GM23248 (cell line): Measurements from ENCODE around the gene GALNT2. TPM values are rescaled to one million over a fixed set of nuclear protein-coding genes. Genes with fewer than 3 reads are reported as not detected.

ENCODE experiments used
- DNase-seq: peaks from one replicate; pipeline ENCODE4 v3.0.0-alpha.2; 2015
- H2AFZ ChIP-seq: fragments of 200-600 bp; sonication (generic); 2 replicates; pipeline ENCODE4 v1.6.1; 2016; ENCODE audit warnings: antibody characterized with exemption
- H3F3A ChIP-seq: fragments of 200-600 bp; sonication (generic); 2 replicates; pipeline ENCODE4 v1.6.1; 2016; ENCODE audit warnings: mild to moderate bottlenecking, antibody characterized with exemption, mixed run types; ENCODE audit not compliant: insufficient read depth
- H3K27ac ChIP-seq: fragments of 200-600 bp; sonication (generic); 2 replicates; pipeline ENCODE4 v1.5.1; 2016; ENCODE audit warnings: mild to moderate bottlenecking
- H3K27me3 ChIP-seq: fragments of 200-600 bp; sonication (generic); replicated peaks from 2 replicates; pipeline ENCODE4 v1.6.1; 2016; ENCODE audit warnings: mild to moderate bottlenecking; ENCODE audit not compliant: insufficient read depth
- H3K36me3 ChIP-seq: fragments of 200-600 bp; sonication (generic); 2 replicates; pipeline ENCODE4 v1.6.1; 2016; ENCODE audit warnings: low read depth, mild to moderate bottlenecking
- H3K4me1 ChIP-seq: fragments of 200-600 bp; sonication (generic); 2 replicates; pipeline ENCODE4 v1.6.1; 2016; ENCODE audit warnings: mild to moderate bottlenecking; ENCODE audit not compliant: insufficient read depth
- H3K4me2 ChIP-seq: fragments of 200-600 bp; sonication (generic); one replicate; pipeline ENCODE4 v1.6.1; 2016; ENCODE audit warnings: mild to moderate bottlenecking; ENCODE audit not compliant: unreplicated experiment
- H3K4me3 ChIP-seq: fragments of 200-600 bp; sonication (generic); 2 replicates; pipeline ENCODE4 v1.5.1; 2016; ENCODE audit warnings: mild to moderate bottlenecking
- H3K79me2 ChIP-seq: fragments of 200-600 bp; sonication (generic); 2 replicates; pipeline ENCODE4 v1.6.1; 2016; ENCODE audit warnings: mild to moderate bottlenecking; ENCODE audit not compliant: insufficient read depth
- H3K9ac ChIP-seq: fragments of 200-600 bp; sonication (generic); 2 replicates; pipeline ENCODE4 v1.6.1; 2016; ENCODE audit warnings: mild to moderate bottlenecking
- H3K9me2 ChIP-seq: fragments of 200-600 bp; sonication (generic); 2 replicates; pipeline ENCODE4 v1.6.1; 2016; ENCODE audit warnings: mixed run types, mild to moderate bottlenecking, moderate library complexity; ENCODE audit not compliant: insufficient read depth
- H3K9me3 ChIP-seq: fragments of 200-600 bp; sonication (generic); one replicate; pipeline ENCODE4 v1.6.1; 2017; ENCODE audit warnings: low read depth
- H4K20me1 ChIP-seq: fragments of 200-600 bp; sonication (generic); 2 replicates; pipeline ENCODE4 v1.6.0; 2016; ENCODE audit not compliant: insufficient read depth
- EZH2 ChIP-seq: fragments of 200-600 bp; sonication (generic); IDR thresholded peaks from 2 replicates; pipeline ENCODE4 v1.6.1; 2018; ENCODE audit warnings: antibody characterized with exemption, mild to moderate bottlenecking; ENCODE audit not compliant: insufficient read depth, poor library complexity, severe bottlenecking
- EZH2phosphoT487 ChIP-seq: fragments of 200-600 bp; sonication (generic); IDR thresholded peaks from 2 replicates; pipeline ENCODE4 v1.6.1; 2018; ENCODE audit warnings: antibody characterized with exemption, moderate library complexity, mild to moderate bottlenecking, low read depth; ENCODE audit not compliant: insufficient read depth
- WGBS, 2 experiments: methylation state at CpG; one replicate each; pipeline ENCODE4 v1.1.6; 2015 to 2017; ENCODE audit warnings: low lambda C conversion rate in 2 of 2, low coverage in 1 of 2; ENCODE audit errors: missing lambda C conversion rate in 2 of 2; 5-methylcytosine and 5-hydroxymethylcytosine counted together
- in situ Hi-C: fragments of 300-500 bp; cut with MboI; formaldehyde crosslinking; loops from 2 replicates; pipeline ENCODE4 v1.15.0; 2020
- polyA plus RNA-seq: library from polyadenylated mRNA; unstranded; fragments of >200 nt; fragmentation: Nextera tagmentation; extraction: Ambion mirVana; gene quantifications from 2 replicates; pipeline ENCODE4 v1.2.1, GENCODE V29; 2016
- total RNA-seq: library from RNA; depleted of rRNA; stranded (reverse); fragments of >200 nt; shearing (Covaris generic); gene quantifications from 2 replicates; pipeline ENCODE4 v1.2.3, GENCODE V29; 2014

GALNT2 gene
- total and polyA plus RNA-seq, 2 experiments from 2014 or later = 111 to 124 TPM

DNA sequence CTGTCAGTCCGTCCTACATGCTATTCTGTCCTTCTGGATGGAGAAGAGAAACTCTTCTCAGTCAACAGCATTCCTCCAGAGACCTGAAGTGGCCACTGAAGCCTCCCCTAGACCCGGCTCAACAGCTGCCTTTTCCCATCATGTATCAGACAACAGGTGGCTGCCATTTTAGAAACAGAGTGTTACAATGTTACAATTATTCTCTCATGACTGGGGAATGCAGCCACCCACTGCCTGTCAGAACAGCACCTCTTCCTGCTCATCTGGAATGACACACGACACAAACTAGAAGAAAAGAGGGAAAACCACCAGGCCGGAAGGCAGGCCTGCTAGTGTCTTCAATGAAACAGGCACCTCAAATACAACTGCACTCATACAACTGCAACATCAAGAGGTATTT lies 253.8 kb downstream of the GALNT2 start:
- in situ Hi-C loops = loop anchor here (25.0 kb wide), 1 partner anchor 659 kb away; no protein-coding TSS in a partner anchor
- Histone ChIP-seq H3K27me3 (no peaks in the 10 kb centered on the region), H3K27ac (no peak overlapping the region), H3K9me3 (no peaks in the 10 kb centered on the region), H3K4me2 (no peak overlapping the region), H2AFZ (no peak overlapping the region), H3K9ac (no peak overlapping the region), H3F3A (no peaks in the 10 kb centered on the region), H3K9me2 (no peaks in the 10 kb centered on the region), H3K4me1 (no peaks in the 10 kb centered on the region), H3K36me3 (no peaks in the 10 kb centered on the region), H4K20me1 (no peaks in the 10 kb centered on the region), H3K4me3 (no peak overlapping the region), H3K79me2 (no peaks in the 10 kb centered on the region)
- WGBS, 2 experiments = 48 to 55% methylated on average over 4 of the region's 4 CpGs
- no peak for DNase-seq
- no peak for TF ChIP-seq EZH2phosphoT487
- no peak for TF ChIP-seq EZH2

DNA sequence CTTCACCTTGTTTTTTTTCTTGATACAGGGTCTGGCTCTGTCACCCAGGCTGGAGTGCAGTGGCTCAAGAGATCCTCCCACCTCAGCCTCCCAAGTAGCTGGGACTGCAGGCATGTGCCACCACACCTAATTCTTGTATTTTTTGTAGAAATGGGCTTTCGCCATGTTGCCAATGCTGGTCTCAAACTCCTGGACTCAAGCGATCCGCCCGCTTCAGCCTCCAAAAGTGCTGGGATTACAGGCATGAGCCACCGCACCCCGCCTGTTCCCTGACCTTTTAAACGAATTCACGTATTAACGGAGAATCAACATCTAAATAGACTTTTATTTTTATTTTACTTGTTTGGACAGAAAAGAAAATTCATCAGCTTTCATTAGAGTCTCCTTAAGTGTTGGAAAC lies 254.3 kb downstream of the GALNT2 start:
- Histone ChIP-seq H3K4me2 (no peak overlapping the region), H4K20me1 (no peaks in the 10 kb centered on the region), H3K27ac (no peak overlapping the region), H3K79me2 (no peaks in the 10 kb centered on the region), H3K4me1 (no peaks in the 10 kb centered on the region), H3K9me3 (no peaks in the 10 kb centered on the region), H3K27me3 (no peaks in the 10 kb centered on the region), H3F3A (no peaks in the 10 kb centered on the region), H3K9ac (no peak overlapping the region), H3K36me3 (no peaks in the 10 kb centered on the region), H2AFZ (no peak overlapping the region), H3K9me2 (no peaks in the 10 kb centered on the region), H3K4me3 (no peak overlapping the region)
- TF ChIP-seq EZH2 = no peak
- TF ChIP-seq EZH2phosphoT487 = no peak
- in situ Hi-C loops = loop anchor here (25.0 kb wide), 1 partner anchor 659 kb away; no protein-coding TSS in a partner anchor
- no peak for DNase-seq
- WGBS, 2 experiments = 63 to 68% methylated on average over 9 of the region's 9 CpGs

DNA sequence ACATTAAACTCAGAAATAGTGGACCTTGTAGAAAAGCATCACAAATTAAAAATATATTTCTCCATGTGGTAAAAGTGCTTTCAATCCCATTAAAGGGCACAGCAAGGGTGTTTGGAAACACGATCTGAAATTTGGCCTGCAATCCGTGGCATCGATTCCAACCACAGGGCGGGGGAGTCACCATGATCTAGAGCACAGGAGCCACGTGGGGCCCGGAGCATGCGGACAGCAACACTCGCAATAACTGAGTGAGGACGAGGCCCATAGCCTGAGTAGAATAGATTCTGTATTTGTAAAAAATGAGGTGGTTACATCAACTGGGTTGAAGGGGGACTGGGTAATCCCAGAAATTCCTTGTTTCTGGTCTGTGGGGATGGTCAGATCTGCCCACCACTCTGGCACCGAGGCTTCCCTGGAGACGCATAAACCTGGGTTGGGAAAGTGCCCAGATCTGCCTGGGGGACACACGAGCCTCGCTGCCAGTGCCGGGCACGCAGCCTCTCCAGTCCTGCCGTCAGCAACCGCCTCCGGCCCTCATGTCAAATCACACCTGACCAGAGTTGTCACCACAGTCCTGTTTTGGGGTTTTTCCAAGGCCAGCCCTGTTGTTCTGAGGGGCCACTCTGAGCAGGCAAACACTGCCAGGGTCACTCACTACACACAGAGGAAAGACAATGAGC lies 254.8 kb downstream of the GALNT2 start:
- TF ChIP-seq EZH2phosphoT487 (no peak), EZH2 (no peak)
- in situ Hi-C loops = loop anchor here (25.0 kb wide), 1 partner anchor 660 kb away; no protein-coding TSS in a partner anchor
- no peak overlapping the region for H3K4me3 ChIP-seq
- no peaks in the 10 kb centered on the region for H3K79me2 ChIP-seq
- no peak overlapping the region for H3K27ac ChIP-seq
- H3K36me3 ChIP-seq = no peaks in the 10 kb centered on the region
- no peak overlapping the region for H3K4me2 ChIP-seq
- H3K9ac ChIP-seq = no peak overlapping the region
- DNase-seq = no peak
- no peaks in the 10 kb centered on the region for H3K27me3 ChIP-seq
- WGBS, 2 experiments = 53% methylated on average over 16 to 18 of the region's 18 CpGs
- H3K4me1 ChIP-seq = no peaks in the 10 kb centered on the region
- H4K20me1 ChIP-seq = no peaks in the 10 kb centered on the region
- H3F3A ChIP-seq = no peaks in the 10 kb centered on the region
- H3K9me2 ChIP-seq = no peaks in the 10 kb centered on the region
- no peak overlapping the region for H2AFZ ChIP-seq
- H3K9me3 ChIP-seq = no peaks in the 10 kb centered on the region

DNA sequence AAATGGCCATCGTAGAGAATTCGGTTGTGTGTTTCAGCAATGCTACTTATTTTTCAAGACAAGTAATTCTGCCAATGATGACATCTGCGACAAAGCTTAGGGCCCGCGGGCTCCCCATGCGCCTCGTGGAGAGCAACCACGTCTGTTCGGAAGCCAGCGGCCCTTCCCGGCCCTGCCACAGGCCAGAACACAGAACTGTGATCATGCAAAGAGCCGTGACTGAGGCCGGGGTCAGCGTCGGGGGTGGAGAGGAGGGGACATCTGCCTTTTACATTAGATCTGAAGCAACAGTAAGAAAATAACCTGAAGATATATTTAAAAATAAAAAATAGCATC lies 255.4 kb downstream of the GALNT2 start:
- in situ Hi-C loops = loop anchor here (25.0 kb wide), 1 partner anchor 660 kb away; no protein-coding TSS in a partner anchor
- WGBS, 2 experiments = 74 to 93% methylated on average over 15 of the region's 15 CpGs
- H3K27ac ChIP-seq = no peak overlapping the region

More for the DNA sequence above, 255.4 kb downstream of the GALNT2 start:
- Histone ChIP-seq H2AFZ (no peak overlapping the region), H3K9ac (no peak overlapping the region), H3K27me3 (no peaks in the 10 kb centered on the region), H4K20me1 (no peaks in the 10 kb centered on the region), H3K36me3 (no peaks in the 10 kb centered on the region), H3K4me3 (no peak overlapping the region), H3K79me2 (no peaks in the 10 kb centered on the region), H3K4me1 (no peaks in the 10 kb centered on the region), H3K9me2 (no peaks in the 10 kb centered on the region), H3K4me2 (no peak overlapping the region), H3F3A (no peaks in the 10 kb centered on the region), H3K9me3 (no peaks in the 10 kb centered on the region)
- TF ChIP-seq EZH2 = no peak
- no peak for TF ChIP-seq EZH2phosphoT487
- no peak for DNase-seq
